Endothelial cell of umbilical vein (primary cell): Measurements from ENCODE around the gene DYRK1A.
A peak's percentile ranks its signal among the peaks of the same experiment; 100 is the strongest.

Experiments
- CTCF ChIP-seq, 2 donors: IDR thresholded peaks; 1 replicate in 1 of 2; 2 replicates in 1 of 2; pipeline ENCODE4 v1.5.1; 2011; ENCODE audit warnings: low read length in 2 of 2, mild to moderate bottlenecking in 2 of 2, moderate library complexity in 2 of 2, control low read depth in 1 of 2, inconsistent platforms in 1 of 2, low read depth in 1 of 2; ENCODE audit not compliant: insufficient read depth in 1 of 2; ENCODE audit errors: extremely low read depth in 1 of 2
- FOS ChIP-seq: IDR thresholded peaks from 2 replicates; pipeline ENCODE4 v1.6.1; 2011; ENCODE audit warnings: mild to moderate bottlenecking, low read length, moderate library complexity, borderline replicate concordance; ENCODE audit not compliant: insufficient read depth
- GATA2 ChIP-seq: IDR thresholded peaks from 2 replicates; pipeline ENCODE4 v1.7.0; 2011; ENCODE audit warnings: low read depth, mild to moderate bottlenecking, moderate library complexity, mixed read lengths, low read length; ENCODE audit not compliant: insufficient read length, insufficient read depth
- MAX ChIP-seq: IDR thresholded peaks from 2 replicates; pipeline ENCODE4 v1.6.1; 2011; ENCODE audit not compliant: insufficient read depth, insufficient read length
- POLR2A ChIP-seq: IDR thresholded peaks from 2 replicates; pipeline ENCODE4 v1.6.1; 2012; ENCODE audit warnings: low read depth, mild to moderate bottlenecking, control low read depth, low read length
- POLR2AphosphoS5 ChIP-seq: IDR thresholded peaks from 2 replicates; pipeline ENCODE4 v1.6.1; 2012; ENCODE audit warnings: low read depth, mild to moderate bottlenecking, control low read depth, low read length, moderate library complexity; ENCODE audit not compliant: insufficient read depth

GRCh38 chr21:37509802-37510393 lies 143.3 kb downstream of the DYRK1A start:
- no peak for TF ChIP-seq CTCF (IDR thresholded peaks at IDR 0.05; ENCODE audit: extremely low read depth in 1 of 2, insufficient read depth in 1 of 2, low read depth in 1 of 2, low read length in 2 of 2)
- no peak for TF ChIP-seq POLR2A
- TF ChIP-seq FOS = peak; percentile 39
- no peak for TF ChIP-seq MAX
- no peak for TF ChIP-seq POLR2AphosphoS5
- TF ChIP-seq GATA2 = no peak
